DND-41 (cell line): ENCODE data around the gene DPF3.

Experiments used
- ATAC-seq: fragments of 200-7000 bp; cut with Tn5 transposase; 3 replicates; pipeline ENCODE4 v1.9.1; 2021; ENCODE audit warnings: low read depth; ENCODE audit not compliant: insufficient read depth
- DNase-seq: peaks from one replicate; pipeline ENCODE4 v3.0.0-alpha.2; 2020
- H2AFZ ChIP-seq: 2 replicates; pipeline ENCODE4 v1.6.0; 2012; ENCODE audit warnings: low read depth, low read length
- H3K27ac ChIP-seq: 2 replicates; pipeline ENCODE4 v1.5.1; 2012; ENCODE audit warnings: low read length, inconsistent platforms
- H3K27me3 ChIP-seq: fragments of 200-600 bp; sonication (generic); 2 replicates; pipeline ENCODE4 v1.6.0; 2012; ENCODE audit warnings: low read length, mild to moderate bottlenecking, inconsistent platforms; ENCODE audit not compliant: insufficient read depth, poor library complexity
- H3K36me3 ChIP-seq: 2 replicates; pipeline ENCODE4 v1.5.1; 2012; ENCODE audit warnings: low read length, inconsistent platforms; ENCODE audit not compliant: insufficient read depth
- H3K4me1 ChIP-seq: 2 replicates; pipeline ENCODE4 v1.5.1; 2012; ENCODE audit warnings: mild to moderate bottlenecking, low read length; ENCODE audit not compliant: insufficient read depth
- H3K4me2 ChIP-seq: 2 replicates; pipeline ENCODE4 v1.6.0; 2012; ENCODE audit warnings: mild to moderate bottlenecking, moderate library complexity, low read length, inconsistent platforms; ENCODE audit not compliant: insufficient read depth
- H3K4me3 ChIP-seq, 2 experiments: fragments of 200-600 bp in 1 of 2; shearing (Covaris generic) in 1 of 2; 2 replicates each; pipeline ENCODE4 v1.5.1; 2012 to 2016; ENCODE audit warnings: inconsistent platforms in 2 of 2, low read length in 2 of 2, mild to moderate bottlenecking in 2 of 2, low read depth in 1 of 2, moderate library complexity in 1 of 2
- H3K79me2 ChIP-seq: 2 replicates; pipeline ENCODE4 v1.6.0; 2012; ENCODE audit warnings: low read length, inconsistent platforms; ENCODE audit not compliant: insufficient read depth
- H3K9ac ChIP-seq: 2 replicates; pipeline ENCODE4 v1.6.0; 2012; ENCODE audit warnings: low read depth, mild to moderate bottlenecking, inconsistent platforms, low read length, moderate library complexity
- H3K9me3 ChIP-seq: 2 replicates; pipeline ENCODE4 v1.5.1; 2012; ENCODE audit warnings: low read length, moderate library complexity, mild to moderate bottlenecking, inconsistent platforms; ENCODE audit not compliant: insufficient read depth, severe bottlenecking
- H4K20me1 ChIP-seq: 2 replicates; pipeline ENCODE4 v1.6.0; 2012; ENCODE audit warnings: low read length; ENCODE audit not compliant: insufficient read depth
- CTCF ChIP-seq: IDR thresholded peaks from 2 replicates; pipeline ENCODE4 v1.5.1; 2012; ENCODE audit warnings: borderline replicate concordance, low read length, moderate library complexity, mild to moderate bottlenecking; ENCODE audit not compliant: poor library complexity, severe bottlenecking; ENCODE audit errors: extremely low read depth
- EZH2 ChIP-seq: IDR thresholded peaks from 3 replicates; pipeline ENCODE4 v1.6.1; 2012; ENCODE audit warnings: borderline replicate concordance, low read depth, mild to moderate bottlenecking, moderate library complexity, low read length, inconsistent platforms; ENCODE audit not compliant: severe bottlenecking

The DPF3 gene

GRCh38 chr14:72636094-72636493 lies 257.8 kb downstream of the DPF3 start:
- TF ChIP-seq EZH2, result no peak
- TF ChIP-seq CTCF, result no peak
- peaks cover 8% of the 10 kb centered on the region for H3K27me3 ChIP-seq
- no peaks in the 10 kb centered on the region for H3K9me3 ChIP-seq
- no peak for ATAC-seq
- no peak overlapping the region for H3K4me3 ChIP-seq
- H3K4me2 ChIP-seq, result no peak overlapping the region
- no peaks in the 10 kb centered on the region for H3K4me1 ChIP-seq
- H4K20me1 ChIP-seq, result no peaks in the 10 kb centered on the region
- no peak for DNase-seq
- no peaks in the 10 kb centered on the region for H3K79me2 ChIP-seq
- H3K27ac ChIP-seq, result no peak overlapping the region
- H2AFZ ChIP-seq, result no peak overlapping the region
- H3K36me3 ChIP-seq, result no peaks in the 10 kb centered on the region
- no peak overlapping the region for H3K9ac ChIP-seq

- Histone ChIP-seq H4K20me1 (no peaks in the 10 kb centered on the region), H3K27me3 (peaks cover 8% of the 10 kb centered on the region), H3K9ac (no peak overlapping the region), H3K9me3 (no peaks in the 10 kb centered on the region), H3K4me1 (no peaks in the 10 kb centered on the region), H2AFZ (no peak overlapping the region), H3K4me2 (no peak overlapping the region), H3K79me2 (no peaks in the 10 kb centered on the region), H3K27ac (no peak overlapping the region), H3K36me3 (no peaks in the 10 kb centered on the region), H3K4me3 (no peak overlapping the region)
- DNase-seq (no peak), ATAC-seq (no peak)
- TF ChIP-seq CTCF, result no peak
- no peak for TF ChIP-seq EZH2
Observed at GRCh38 chr14:72634691-72635616, 258.9 kb downstream of the DPF3 start.

- no peak for ATAC-seq
- Histone ChIP-seq H3K79me2 (no peaks in the 10 kb centered on the region), H3K9me3 (no peaks in the 10 kb centered on the region), H3K27me3 (peaks cover 8% of the 10 kb centered on the region), H3K4me2 (no peak overlapping the region), H3K36me3 (no peaks in the 10 kb centered on the region), H3K27ac (no peak overlapping the region), H3K9ac (no peak overlapping the region), H3K4me1 (no peaks in the 10 kb centered on the region), H4K20me1 (no peaks in the 10 kb centered on the region), H2AFZ (no peak overlapping the region), H3K4me3 (no peak overlapping the region)
- no peak for DNase-seq
- no peak for TF ChIP-seq EZH2
- TF ChIP-seq CTCF, result no peak
Observed at GRCh38 chr14:72633551-72633950, 260.4 kb downstream of the DPF3 start.
